Hepatocyte (in vitro differentiated cells): ENCODE measurements around the gene CAPN13.

Source experiments
- EZH2phosphoT487 ChIP-seq: fragments of 200-600 bp; sonication (generic); IDR thresholded peaks from one replicate; pipeline ENCODE4 v1.6.1; 2018; ENCODE audit warnings: antibody characterized with exemption, mild to moderate bottlenecking, low read depth, moderate library complexity; ENCODE audit not compliant: unreplicated experiment, severe bottlenecking
- TF ChIP-seq, protein P1 (sequence below): fragments of 200-600 bp; sonication (generic); IDR thresholded peaks from 2 replicates; pipeline ENCODE4 v1.5.1; 2016; ENCODE audit warnings: antibody characterized with exemption, mild to moderate bottlenecking; ENCODE audit not compliant: poor library complexity

- TF ChIP-seq, protein P1, sequence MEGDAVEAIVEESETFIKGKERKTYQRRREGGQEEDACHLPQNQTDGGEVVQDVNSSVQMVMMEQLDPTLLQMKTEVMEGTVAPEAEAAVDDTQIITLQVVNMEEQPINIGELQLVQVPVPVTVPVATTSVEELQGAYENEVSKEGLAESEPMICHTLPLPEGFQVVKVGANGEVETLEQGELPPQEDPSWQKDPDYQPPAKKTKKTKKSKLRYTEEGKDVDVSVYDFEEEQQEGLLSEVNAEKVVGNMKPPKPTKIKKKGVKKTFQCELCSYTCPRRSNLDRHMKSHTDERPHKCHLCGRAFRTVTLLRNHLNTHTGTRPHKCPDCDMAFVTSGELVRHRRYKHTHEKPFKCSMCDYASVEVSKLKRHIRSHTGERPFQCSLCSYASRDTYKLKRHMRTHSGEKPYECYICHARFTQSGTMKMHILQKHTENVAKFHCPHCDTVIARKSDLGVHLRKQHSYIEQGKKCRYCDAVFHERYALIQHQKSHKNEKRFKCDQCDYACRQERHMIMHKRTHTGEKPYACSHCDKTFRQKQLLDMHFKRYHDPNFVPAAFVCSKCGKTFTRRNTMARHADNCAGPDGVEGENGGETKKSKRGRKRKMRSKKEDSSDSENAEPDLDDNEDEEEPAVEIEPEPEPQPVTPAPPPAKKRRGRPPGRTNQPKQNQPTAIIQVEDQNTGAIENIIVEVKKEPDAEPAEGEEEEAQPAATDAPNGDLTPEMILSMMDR = no peak
- no peak for TF ChIP-seq EZH2phosphoT487
Measured at GRCh38 chr2:30781451-30781850, 25.8 kb downstream of the CAPN13 start.
